Measurements from ENCODE around the gene DCLK1. TPM values are rescaled to one million over a fixed set of nuclear protein-coding genes. Genes with fewer than 3 reads are reported as not detected.

The DCLK1 gene
- total RNA-seq, 3 donors from 2014 or later (not counting 1 experiment from before 2014, with no cell fraction given): not detected

DNA sequence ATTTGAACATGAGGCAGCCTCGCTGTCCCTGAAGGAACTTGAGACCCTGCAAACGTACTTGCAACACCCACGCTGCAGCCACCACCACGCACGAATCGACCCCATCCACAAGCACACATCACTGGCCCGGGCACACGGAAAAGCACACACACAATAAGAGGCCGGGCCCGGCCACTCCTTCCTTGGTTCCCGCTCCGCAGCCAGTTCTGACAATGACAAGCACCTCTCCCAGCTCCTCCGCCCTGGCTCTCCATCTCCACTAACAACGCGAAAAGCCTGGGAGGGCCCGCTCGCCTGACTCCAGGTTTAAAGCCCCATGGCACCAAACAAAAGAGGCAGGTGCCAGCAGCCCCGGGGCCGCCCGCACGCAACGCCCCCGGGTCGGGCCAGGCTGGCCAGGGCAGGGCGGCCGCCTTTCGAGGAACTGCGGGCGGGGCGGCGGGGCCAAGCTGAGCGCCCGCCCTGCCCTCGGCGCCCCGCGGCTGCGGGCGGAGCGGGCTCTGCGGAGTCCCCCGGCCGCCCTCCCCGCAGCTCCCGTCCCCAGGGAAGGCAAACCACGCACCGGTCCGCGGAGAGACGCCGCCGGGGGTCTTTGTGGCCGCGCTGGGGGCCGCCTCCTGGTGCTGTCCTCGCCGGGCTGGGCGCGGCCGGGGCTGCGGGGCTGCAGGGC is 495 bp downstream of the DCLK1 start:
- TF ChIP-seq, protein P1, sequence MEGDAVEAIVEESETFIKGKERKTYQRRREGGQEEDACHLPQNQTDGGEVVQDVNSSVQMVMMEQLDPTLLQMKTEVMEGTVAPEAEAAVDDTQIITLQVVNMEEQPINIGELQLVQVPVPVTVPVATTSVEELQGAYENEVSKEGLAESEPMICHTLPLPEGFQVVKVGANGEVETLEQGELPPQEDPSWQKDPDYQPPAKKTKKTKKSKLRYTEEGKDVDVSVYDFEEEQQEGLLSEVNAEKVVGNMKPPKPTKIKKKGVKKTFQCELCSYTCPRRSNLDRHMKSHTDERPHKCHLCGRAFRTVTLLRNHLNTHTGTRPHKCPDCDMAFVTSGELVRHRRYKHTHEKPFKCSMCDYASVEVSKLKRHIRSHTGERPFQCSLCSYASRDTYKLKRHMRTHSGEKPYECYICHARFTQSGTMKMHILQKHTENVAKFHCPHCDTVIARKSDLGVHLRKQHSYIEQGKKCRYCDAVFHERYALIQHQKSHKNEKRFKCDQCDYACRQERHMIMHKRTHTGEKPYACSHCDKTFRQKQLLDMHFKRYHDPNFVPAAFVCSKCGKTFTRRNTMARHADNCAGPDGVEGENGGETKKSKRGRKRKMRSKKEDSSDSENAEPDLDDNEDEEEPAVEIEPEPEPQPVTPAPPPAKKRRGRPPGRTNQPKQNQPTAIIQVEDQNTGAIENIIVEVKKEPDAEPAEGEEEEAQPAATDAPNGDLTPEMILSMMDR (IDR thresholded peaks at IDR 0.05): no peak
- Histone ChIP-seq H3K27me3 (ENCODE audit: control insufficient read depth, insufficient read depth, low read length) (peaks cover 5% of the 10 kb centered on the region), H3K9me3 (ENCODE audit: control insufficient read depth, insufficient read depth, low read length) (no peaks in the 10 kb centered on the region), H3K4me1 (ENCODE audit: control insufficient read depth, insufficient read depth, low read length) (no peaks in the 10 kb centered on the region), H3K36me3 (ENCODE audit: control insufficient read depth, insufficient read depth, low read length) (no peaks in the 10 kb centered on the region), H3K27ac (ENCODE audit: low read length) (no peak overlapping the region), H3K4me3 (ENCODE audit: low read length) (no peak overlapping the region)
- H3K4me1 Mint-ChIP-seq: no peaks in the 10 kb centered on the region
- WGBS (ENCODE audit: insufficient coverage): 5% methylated on average over 61 of the region's 61 CpGs
- H3K27me3 Mint-ChIP-seq (ENCODE audit: low read depth in 2 of 2): peaks cover 12 to 13% of the 10 kb centered on the region in 2 donors
- no peak for ATAC-seq
- intact Hi-C loops (cut with micrococcal nuclease): no loop called here
- peaks cover 3 to 5% of the 10 kb centered on the region in 2 donors for H3K9me3 Mint-ChIP-seq
- peaks cover 6% of the 10 kb centered on the region for H3K36me3 Mint-ChIP-seq
- no peak for DNase-seq
- no peak overlapping the region for H3K4me3 Mint-ChIP-seq
- H3K27ac Mint-ChIP-seq: no peak overlapping the region

DNA sequence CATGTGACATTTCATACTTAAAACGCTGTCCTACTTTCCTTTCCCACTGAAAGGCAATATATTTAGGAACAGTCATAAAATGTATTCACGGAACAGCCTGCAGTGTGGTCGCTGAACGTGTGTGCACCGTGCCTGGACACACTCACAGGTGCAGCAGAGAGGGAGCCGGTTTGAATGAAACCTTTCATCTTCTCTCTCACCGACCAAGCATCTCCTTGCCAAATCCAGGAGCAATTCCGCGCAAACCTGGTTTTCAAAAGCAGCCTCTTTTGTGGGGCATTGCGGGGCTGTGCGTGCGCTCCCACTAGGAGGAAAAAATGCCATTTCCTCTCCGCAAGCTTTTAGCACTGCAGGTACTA is 1.0 kb downstream of the DCLK1 start:
- H3K4me1 ChIP-seq (ENCODE audit: control insufficient read depth, insufficient read depth, low read length): no peaks in the 10 kb centered on the region
- H3K4me1 Mint-ChIP-seq: no peaks in the 10 kb centered on the region
- H3K27ac ChIP-seq (ENCODE audit: low read length): no peak overlapping the region
- H3K36me3 ChIP-seq (ENCODE audit: control insufficient read depth, insufficient read depth, low read length): no peaks in the 10 kb centered on the region
- no peak overlapping the region for H3K27ac Mint-ChIP-seq
- peaks cover 1% of the 10 kb centered on the region for H3K36me3 Mint-ChIP-seq
- TF ChIP-seq, protein P1 (IDR thresholded peaks at IDR 0.05): no peak
- ATAC-seq (no peak), DNase-seq (no peak)
- 17% methylated on average over 13 of the region's 13 CpGs for WGBS (ENCODE audit: insufficient coverage)
- no peak overlapping the region for H3K4me3 ChIP-seq (ENCODE audit: low read length)
- no peak overlapping the region for H3K4me3 Mint-ChIP-seq
- H3K27me3 ChIP-seq (ENCODE audit: control insufficient read depth, insufficient read depth, low read length): peaks cover 5% of the 10 kb centered on the region
- intact Hi-C loops (cut with micrococcal nuclease): no loop called here
- H3K9me3 ChIP-seq (ENCODE audit: control insufficient read depth, insufficient read depth, low read length): no peaks in the 10 kb centered on the region
- peaks cover 12 to 13% of the 10 kb centered on the region in 2 donors for H3K27me3 Mint-ChIP-seq (ENCODE audit: low read depth in 2 of 2)
- H3K9me3 Mint-ChIP-seq: peaks cover 1 to 4% of the 10 kb centered on the region in 2 donors

DNA sequence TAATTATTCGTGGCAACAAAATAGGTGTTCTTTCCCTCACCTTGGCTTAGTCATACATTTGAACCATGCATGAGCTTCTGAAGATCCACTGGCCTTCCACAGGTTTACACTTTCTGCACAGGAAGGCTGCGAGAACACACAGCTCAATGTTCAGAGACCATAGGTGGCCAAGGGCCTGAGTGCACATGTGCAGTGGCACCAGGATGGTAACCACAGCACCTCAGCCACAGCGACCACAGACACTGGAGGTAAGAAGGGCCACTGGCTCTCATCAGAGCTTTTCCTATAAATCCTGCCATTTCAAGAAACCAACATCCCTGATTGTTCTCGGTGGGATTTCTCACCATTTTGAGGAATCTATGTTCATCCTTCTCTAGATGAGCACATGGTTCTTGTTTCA is 1.6 kb downstream of the DCLK1 start:
- ATAC-seq (no peak), DNase-seq (no peak)
- Mint-ChIP-seq H3K36me3 (no peaks in the 10 kb centered on the region), H3K9me3 (peaks cover 0 to 4% of the 10 kb centered on the region in 2 donors), H3K4me3 (no peak overlapping the region), H3K4me1 (no peaks in the 10 kb centered on the region), H3K27ac (no peak overlapping the region), H3K27me3 (ENCODE audit: low read depth in 2 of 2) (peaks cover 12 to 13% of the 10 kb centered on the region in 2 donors)
- H3K9me3 ChIP-seq (ENCODE audit: control insufficient read depth, insufficient read depth, low read length): no peaks in the 10 kb centered on the region
- H3K4me3 ChIP-seq (ENCODE audit: low read length): no peak overlapping the region
- H3K27me3 ChIP-seq (ENCODE audit: control insufficient read depth, insufficient read depth, low read length): peaks cover 5% of the 10 kb centered on the region
- H3K36me3 ChIP-seq (ENCODE audit: control insufficient read depth, insufficient read depth, low read length): no peaks in the 10 kb centered on the region
- no peak overlapping the region for H3K27ac ChIP-seq (ENCODE audit: low read length)
- no peaks in the 10 kb centered on the region for H3K4me1 ChIP-seq (ENCODE audit: control insufficient read depth, insufficient read depth, low read length)
- 72% methylated on average over 4 of the region's 4 CpGs for WGBS (ENCODE audit: insufficient coverage)
- intact Hi-C loops (cut with micrococcal nuclease): no loop called here
- TF ChIP-seq, protein P1 (IDR thresholded peaks at IDR 0.05): no peak

DNA sequence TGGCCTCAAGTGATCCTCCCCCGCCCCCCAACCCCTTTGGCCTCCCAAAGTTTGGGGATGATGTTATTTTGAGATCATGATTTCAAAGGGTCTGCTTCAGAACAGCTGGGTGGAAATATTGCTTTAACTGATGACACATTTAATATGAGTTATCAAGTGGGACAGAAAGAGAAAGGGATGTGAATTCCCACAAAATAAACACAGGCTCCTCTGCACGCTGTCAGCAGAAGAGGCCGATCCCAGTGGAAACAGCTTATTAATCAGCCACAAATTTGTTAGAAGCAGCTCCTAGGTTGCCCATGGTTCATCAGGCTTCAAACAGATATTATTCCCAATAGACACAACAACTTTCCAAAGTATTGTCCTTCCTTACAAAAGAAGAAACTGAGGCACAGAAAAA is 4.7 kb downstream of the DCLK1 start:
- WGBS (ENCODE audit: insufficient coverage): 92% methylated on average over 2 of the region's 3 CpGs
- TF ChIP-seq, protein P1 (IDR thresholded peaks at IDR 0.05): no peak
- H3K9me3 ChIP-seq (ENCODE audit: control insufficient read depth, insufficient read depth, low read length): no peaks in the 10 kb centered on the region
- DNase-seq: no peak
- no peak overlapping the region for H3K27ac ChIP-seq (ENCODE audit: low read length)
- no peak for ATAC-seq
- Mint-ChIP-seq H3K36me3 (no peaks in the 10 kb centered on the region), H3K4me1 (no peaks in the 10 kb centered on the region), H3K27me3 (ENCODE audit: low read depth in 2 of 2) (peaks cover 0 to 4% of the 10 kb centered on the region in 2 donors), H3K4me3 (no peak overlapping the region), H3K9me3 (peaks cover 3 to 4% of the 10 kb centered on the region in 2 donors), H3K27ac (no peak overlapping the region)
- intact Hi-C loops (cut with micrococcal nuclease): no loop called here
- no peaks in the 10 kb centered on the region for H3K4me1 ChIP-seq (ENCODE audit: control insufficient read depth, insufficient read depth, low read length)
- peaks cover 2% of the 10 kb centered on the region for H3K27me3 ChIP-seq (ENCODE audit: control insufficient read depth, insufficient read depth, low read length)
- H3K36me3 ChIP-seq (ENCODE audit: control insufficient read depth, insufficient read depth, low read length): no peaks in the 10 kb centered on the region
- H3K4me3 ChIP-seq (ENCODE audit: low read length): no peak overlapping the region

Data from natural killer cell (primary cell).